Stimulated activated CD4-positive, alpha-beta T cell treated with anti-CD3 and anti-CD28 coated beads, TNF-alpha, amount 100 ng/mL, for 24 hours (primary cell): Measurements from ENCODE around the gene GLYATL1.
"Not testable (repeated sequence)": the region's sequence is repeated elsewhere in the genome, so short reads cannot be mapped to it uniquely, and the experiment has no call there.

Experiments used
- DNase-seq, 3 experiments: peaks; one replicate each; pipeline ENCODE4 v3.0.0-alpha.2; 2020; ENCODE audit warnings: low read depth in 3 of 3

GLYATL1 gene

DNA sequence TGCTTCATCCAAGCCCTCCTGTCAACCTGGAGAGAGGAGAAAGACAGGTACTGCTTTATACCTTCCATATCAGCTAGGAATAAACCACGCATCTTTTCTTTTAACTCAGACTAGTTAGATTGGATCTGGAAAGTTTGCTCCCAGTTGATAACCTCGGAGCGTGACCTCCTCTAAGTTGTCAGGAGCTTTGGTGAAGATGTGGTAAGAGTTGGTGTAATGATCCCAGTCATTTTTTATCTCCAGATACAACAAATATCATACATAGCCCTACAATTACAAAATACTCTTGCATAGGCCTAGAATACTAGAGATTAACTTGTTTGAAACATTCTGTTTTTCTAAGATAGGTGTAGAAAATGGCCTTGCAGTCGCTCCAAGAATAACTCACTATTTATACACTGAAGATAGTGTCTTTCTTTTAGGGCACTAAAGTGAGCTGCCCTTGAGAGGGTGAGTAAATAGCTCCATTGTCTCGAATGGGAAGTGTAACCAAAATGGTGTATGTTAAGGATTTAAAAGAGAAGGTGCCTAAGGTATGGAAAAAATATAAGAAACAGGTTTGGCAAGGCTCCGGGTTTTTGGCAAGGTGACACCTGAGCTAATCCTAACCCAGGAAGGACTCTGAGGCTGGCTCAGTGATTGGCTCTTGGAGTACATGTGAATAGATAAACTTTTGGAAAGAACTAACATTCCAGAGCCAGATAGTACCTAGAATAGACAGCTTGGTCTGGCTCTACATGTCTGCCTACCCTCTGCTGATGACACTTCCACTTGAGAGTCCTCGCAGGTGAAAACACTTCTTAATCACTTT is 59.4 kb downstream of the GLYATL1 start:
- no peak for DNase-seq

DNA sequence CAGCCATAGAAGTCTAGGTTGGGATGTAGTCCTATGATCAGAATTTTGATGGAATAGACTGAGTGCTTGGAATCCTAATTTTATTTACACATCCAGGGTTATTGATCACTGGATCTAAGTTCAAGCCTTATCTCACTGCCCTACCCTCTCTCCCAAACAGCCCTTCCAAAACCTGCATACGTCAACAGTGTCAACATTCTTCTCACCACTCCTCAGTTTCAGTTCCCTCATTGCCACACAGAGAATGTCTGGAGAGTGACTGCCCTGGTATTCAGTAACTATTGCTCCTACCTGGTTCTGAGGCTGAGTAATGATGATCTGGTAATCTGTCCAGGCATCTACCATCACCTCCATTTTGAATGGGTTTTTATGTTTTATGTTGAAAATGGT is 60.0 kb downstream of the GLYATL1 start:
- no peak for DNase-seq

DNA sequence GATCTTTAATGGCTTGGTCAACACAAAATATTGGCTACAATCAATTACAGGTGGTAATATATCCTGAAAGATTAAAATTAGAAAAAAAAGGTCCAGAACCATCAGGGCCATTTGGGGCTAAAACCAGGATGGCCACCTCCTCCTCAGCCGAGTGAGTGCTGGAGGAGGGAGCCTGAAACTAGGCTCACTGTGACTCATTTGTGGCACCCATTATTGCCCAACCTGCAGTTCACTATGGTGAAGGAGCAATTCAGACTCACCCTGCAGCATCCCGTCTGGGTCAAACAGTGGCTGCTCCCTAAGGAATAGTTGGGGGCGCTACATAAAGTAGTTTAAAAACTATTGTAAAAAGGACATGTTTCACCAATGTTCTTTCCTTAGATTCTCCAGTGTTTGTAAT is 60.7 kb downstream of the GLYATL1 start:
- no peak for DNase-seq

DNA sequence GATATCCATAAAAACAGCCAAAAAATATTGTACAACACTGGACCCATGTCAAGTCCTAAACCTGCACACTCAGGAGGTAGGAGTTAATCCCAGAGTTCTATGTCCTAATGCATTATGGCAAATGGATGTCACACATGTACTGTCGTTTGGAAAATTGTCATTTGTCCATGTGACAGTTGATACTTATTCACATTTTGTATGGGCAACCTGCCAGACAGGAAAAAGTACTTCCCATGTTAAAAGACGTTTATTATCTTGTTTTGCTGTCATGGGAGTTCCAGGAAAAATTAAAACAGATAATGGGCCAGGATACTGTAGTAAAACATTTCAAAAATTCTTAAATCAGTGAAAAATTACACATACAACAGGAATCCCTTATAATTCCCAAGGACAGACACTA is 62.7 kb downstream of the GLYATL1 start:
- DNase-seq = not testable (repeated sequence)
